Activated CD4-positive, alpha-beta T cell treated with anti-CD3 and anti-CD28 coated beads for 36 hours (primary cell): ENCODE measurements around the gene RNLS. TPM values are rescaled to one million over a fixed set of nuclear protein-coding genes. Genes with fewer than 3 reads are reported as not detected.

ENCODE experiments used
- ATAC-seq: fragments of 200-7000 bp; cut with Tn5 transposase; one replicate; pipeline ENCODE4 v1.10.0; 2021; ENCODE audit warnings: mild to moderate bottlenecking, moderate library complexity
- CTCF ChIA-PET: fragments of 350-600 bp; sonication (Branson Sonifier 250); formaldehyde crosslinking; loops from one replicate; lab custom pipeline; 2021; ENCODE audit warnings: antibody characterized with exemption; lab: Charles Lee
- POLR2A ChIA-PET: fragments of 350-600 bp; sonication (Branson Sonifier 250); formaldehyde crosslinking; loops from one replicate; lab custom pipeline; 2021; ENCODE audit warnings: antibody characterized with exemption, inconsistent platforms; lab: Charles Lee
- DNase-seq: peaks from one replicate; pipeline ENCODE4 v3.0.0-alpha.2; 2020
- H3K27ac Mint-ChIP-seq: one replicate; pipeline ENCODE4 v1.8.0; 2021; ENCODE audit warnings: mixed read lengths
- H3K27me3 Mint-ChIP-seq: one replicate; pipeline ENCODE4 v1.8.0; 2021; ENCODE audit warnings: mixed read lengths
- H3K36me3 Mint-ChIP-seq: one replicate; pipeline ENCODE4 v1.8.0; 2021; ENCODE audit warnings: low read depth, mixed read lengths
- H3K4me1 Mint-ChIP-seq: one replicate; pipeline ENCODE4 v1.8.0; 2021; ENCODE audit warnings: mixed read lengths
- H3K4me3 Mint-ChIP-seq: one replicate; pipeline ENCODE4 v1.8.0; 2021; ENCODE audit warnings: mild to moderate bottlenecking, moderate library complexity, mixed read lengths
- H3K9me3 Mint-ChIP-seq: one replicate; pipeline ENCODE4 v1.8.0; 2021; ENCODE audit warnings: low read depth, mixed read lengths
- intact Hi-C, 2 experiments: fragments of 100-400 bp; cut with DNase I in 1 of 2; cut with micrococcal nuclease in 1 of 2; formaldehyde crosslinking; loops; one replicate each; pipeline versions ENCODE4 v1.14.2 to v1.15.1; 2022 to 2024; cut with DNase I, micrococcal nuclease
- total RNA-seq, 2 experiments: library from RNA; stranded (reverse); gene quantifications; one replicate each; pipeline ENCODE4 v1.2.3, GENCODE V29; 2021

The RNLS gene
- total RNA-seq, 2 experiments from 2014 or later, result 4.3 to 4.4 TPM

GRCh38 chr10:88455831-88456230, 127.3 kb downstream of the RNLS start:
- ChIA-PET CTCF (no interaction called here), POLR2A (no interaction called here)
- intact Hi-C loops, result no loop called here
- Mint-ChIP-seq H3K36me3 (no peaks in the 10 kb centered on the region), H3K4me3 (no peak overlapping the region), H3K4me1 (no peaks in the 10 kb centered on the region), H3K9me3 (no peaks in the 10 kb centered on the region), H3K27me3 (no peaks in the 10 kb centered on the region), H3K27ac (no peak overlapping the region)
- DNase-seq (no peak), ATAC-seq (no peak)

GRCh38 chr10:88450201-88450600, 132.9 kb downstream of the RNLS start:
- ATAC-seq, result no peak
- CTCF ChIA-PET, result no interaction called here
- no peaks in the 10 kb centered on the region for H3K9me3 Mint-ChIP-seq
- intact Hi-C loops, result no loop called here
- no peaks in the 10 kb centered on the region for H3K4me1 Mint-ChIP-seq
- H3K27ac Mint-ChIP-seq, result no peak overlapping the region
- H3K36me3 Mint-ChIP-seq, result no peaks in the 10 kb centered on the region
- POLR2A ChIA-PET, result no interaction called here
- no peak for DNase-seq
- H3K27me3 Mint-ChIP-seq, result no peaks in the 10 kb centered on the region
- no peak overlapping the region for H3K4me3 Mint-ChIP-seq

DNA sequence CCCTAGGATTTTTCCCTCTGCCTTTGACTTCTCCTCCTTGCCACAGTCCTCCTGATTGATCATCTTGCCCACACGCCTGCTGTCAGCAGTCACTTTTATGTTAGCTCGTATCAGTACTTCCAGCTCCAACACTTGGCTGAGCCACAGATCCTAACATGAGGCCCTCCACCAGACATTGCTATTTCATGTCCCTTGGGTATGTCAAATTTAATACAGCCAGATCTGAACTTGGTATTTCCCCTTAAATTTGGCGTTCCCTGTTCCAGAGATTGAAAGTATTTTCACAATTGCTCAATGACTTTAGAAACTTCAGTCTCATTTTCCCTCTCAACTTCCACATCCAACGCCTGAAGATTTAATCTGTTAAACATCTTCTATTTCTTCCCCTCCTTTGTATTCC, 140.4 kb downstream of the RNLS start:
- H3K4me3 Mint-ChIP-seq, result no peak overlapping the region
- H3K9me3 Mint-ChIP-seq, result peaks cover 3% of the 10 kb centered on the region
- no peak for ATAC-seq
- intact Hi-C loops, result no loop called here
- H3K36me3 Mint-ChIP-seq, result no peaks in the 10 kb centered on the region
- no peak overlapping the region for H3K27ac Mint-ChIP-seq
- no peaks in the 10 kb centered on the region for H3K27me3 Mint-ChIP-seq
- H3K4me1 Mint-ChIP-seq, result no peaks in the 10 kb centered on the region
- POLR2A ChIA-PET, result no interaction called here
- no peak for DNase-seq
- CTCF ChIA-PET, result no interaction called here

DNA sequence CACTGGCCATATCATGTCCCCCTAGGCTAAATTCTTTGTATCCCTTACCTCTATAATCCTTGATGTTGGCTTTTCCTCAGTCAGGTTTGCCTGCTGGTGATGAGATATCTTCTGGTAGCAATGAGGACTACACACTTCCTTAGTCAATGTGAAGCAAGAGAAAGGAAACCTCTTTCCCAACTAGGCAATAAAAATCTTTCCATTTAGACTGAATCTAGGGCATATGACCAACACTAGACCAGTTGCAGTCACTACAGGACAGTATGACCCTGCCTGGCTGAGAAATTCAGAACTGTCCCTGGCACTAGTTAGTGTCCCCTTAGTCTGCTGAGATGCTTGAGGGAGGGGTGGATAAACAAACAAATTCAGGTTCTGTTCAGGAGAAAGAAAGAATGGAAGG, 142.6 kb downstream of the RNLS start:
- no peak for ATAC-seq
- no peaks in the 10 kb centered on the region for H3K36me3 Mint-ChIP-seq
- no peak overlapping the region for H3K4me3 Mint-ChIP-seq
- no peaks in the 10 kb centered on the region for H3K27me3 Mint-ChIP-seq
- ChIA-PET CTCF (no interaction called here), POLR2A (no interaction called here)
- DNase-seq, result no peak
- H3K4me1 Mint-ChIP-seq, result no peaks in the 10 kb centered on the region
- intact Hi-C loops, result no loop called here
- H3K9me3 Mint-ChIP-seq, result peaks cover 3% of the 10 kb centered on the region
- H3K27ac Mint-ChIP-seq, result no peak overlapping the region

DNA sequence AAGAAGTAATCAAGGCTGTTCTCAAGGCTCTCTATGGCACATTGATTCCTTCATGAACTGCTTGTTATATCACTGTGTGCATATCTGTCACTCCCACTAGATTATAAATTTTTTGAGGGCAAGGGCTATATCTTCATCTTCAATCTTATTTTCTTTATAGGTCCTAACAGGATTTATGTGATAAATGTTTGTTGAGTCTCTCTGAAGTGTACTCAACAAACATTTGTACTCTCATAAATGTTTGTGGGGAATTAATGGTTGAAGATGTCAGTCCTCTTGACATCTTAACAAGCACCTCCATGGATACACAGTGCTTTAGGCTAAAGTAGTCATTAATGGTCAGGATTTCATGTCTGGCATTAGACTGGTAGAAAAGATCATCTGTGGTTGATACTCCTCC, 143.2 kb downstream of the RNLS start:
- intact Hi-C loops, result no loop called here
- Mint-ChIP-seq H3K27ac (no peak overlapping the region), H3K4me1 (no peaks in the 10 kb centered on the region), H3K9me3 (peaks cover 3% of the 10 kb centered on the region), H3K36me3 (no peaks in the 10 kb centered on the region), H3K4me3 (no peak overlapping the region), H3K27me3 (no peaks in the 10 kb centered on the region)
- POLR2A ChIA-PET, result no interaction called here
- no peak for DNase-seq
- CTCF ChIA-PET, result no interaction called here
- ATAC-seq, result no peak

DNA sequence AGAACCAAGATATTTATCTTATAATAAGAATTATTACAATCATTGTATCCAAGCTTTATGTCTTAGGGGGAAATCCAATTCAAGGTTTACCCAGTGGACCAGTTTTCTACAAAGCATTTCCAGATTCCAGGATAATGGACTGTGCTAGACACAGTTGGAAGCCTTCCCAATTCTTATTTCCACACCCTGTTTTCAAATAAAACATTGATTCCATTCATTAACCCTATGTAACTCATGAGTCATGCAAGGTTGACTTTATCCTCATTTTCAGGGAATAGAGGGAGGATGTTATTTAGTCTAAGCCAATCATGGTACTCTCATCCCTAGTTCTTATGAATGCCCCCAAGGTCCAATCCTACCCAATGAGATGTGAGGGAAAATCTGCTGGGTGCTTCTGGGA, 145.7 kb downstream of the RNLS start:
- Mint-ChIP-seq H3K27ac (no peak overlapping the region), H3K36me3 (no peaks in the 10 kb centered on the region), H3K4me3 (no peak overlapping the region), H3K9me3 (no peaks in the 10 kb centered on the region), H3K4me1 (peaks cover 3% of the 10 kb centered on the region), H3K27me3 (no peaks in the 10 kb centered on the region)
- no peak for ATAC-seq
- ChIA-PET CTCF (interaction anchor here (1.1 kb wide), 1 partner anchor 29 kb away, joined by 3 read pairs; no protein-coding TSS in a partner anchor), POLR2A (no interaction called here)
- DNase-seq, result no peak
- intact Hi-C loops, result no loop called here

GRCh38 chr10:88433565-88434186, 149.4 kb downstream of the RNLS start:
- no peaks in the 10 kb centered on the region for H3K9me3 Mint-ChIP-seq
- H3K27ac Mint-ChIP-seq, result no peak overlapping the region
- no peaks in the 10 kb centered on the region for H3K36me3 Mint-ChIP-seq
- POLR2A ChIA-PET, result no interaction called here
- no peaks in the 10 kb centered on the region for H3K27me3 Mint-ChIP-seq
- intact Hi-C loops, result no loop called here
- ATAC-seq (no peak), DNase-seq (no peak)
- no peak overlapping the region for H3K4me3 Mint-ChIP-seq
- CTCF ChIA-PET, result no interaction called here
- H3K4me1 Mint-ChIP-seq, result peaks cover 3% of the 10 kb centered on the region

GRCh38 chr10:88431103-88431502, 152.0 kb downstream of the RNLS start:
- ChIA-PET CTCF (no interaction called here), POLR2A (no interaction called here)
- intact Hi-C loops, result no loop called here
- Mint-ChIP-seq H3K27ac (no peak overlapping the region), H3K36me3 (no peaks in the 10 kb centered on the region), H3K4me1 (peaks cover 6% of the 10 kb centered on the region), H3K4me3 (no peak overlapping the region), H3K27me3 (no peaks in the 10 kb centered on the region), H3K9me3 (no peaks in the 10 kb centered on the region)
- DNase-seq (no peak), ATAC-seq (no peak)

GRCh38 chr10:88428976-88429375, 154.1 kb downstream of the RNLS start:
- CTCF ChIA-PET, result interaction anchor here (1.3 kb wide), 1 partner anchor 39 kb away, joined by 5 read pairs; no protein-coding TSS in a partner anchor
- Mint-ChIP-seq H3K27ac (no peak overlapping the region), H3K36me3 (no peaks in the 10 kb centered on the region)

DNA sequence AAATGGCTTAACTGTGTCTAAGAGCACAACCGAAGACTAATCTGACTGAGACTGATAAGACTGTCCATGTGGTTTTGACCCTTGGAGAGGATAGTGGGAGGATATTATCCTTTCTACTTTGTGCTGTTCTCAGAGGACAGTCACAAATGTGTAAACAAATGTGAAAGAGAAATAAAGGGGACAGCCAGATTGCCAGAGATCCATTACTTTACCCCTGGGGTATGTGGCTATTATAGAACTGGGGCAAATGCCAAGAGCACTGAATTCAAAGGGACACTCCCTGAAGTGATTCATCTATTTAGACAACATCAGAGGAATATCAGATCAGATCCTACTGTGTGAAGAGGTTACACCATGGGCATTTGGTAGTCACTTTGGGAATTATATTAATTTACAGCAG, 154.7 kb downstream of the RNLS start:
- no peak overlapping the region for H3K4me3 Mint-ChIP-seq
- ATAC-seq (no peak), DNase-seq (no peak)
- H3K36me3 Mint-ChIP-seq, result no peaks in the 10 kb centered on the region
- no peaks in the 10 kb centered on the region for H3K9me3 Mint-ChIP-seq
- H3K27me3 Mint-ChIP-seq, result no peaks in the 10 kb centered on the region
- peaks cover 3% of the 10 kb centered on the region for H3K4me1 Mint-ChIP-seq
- intact Hi-C loops, result no loop called here
- CTCF ChIA-PET, result no interaction called here
- no peak overlapping the region for H3K27ac Mint-ChIP-seq
- POLR2A ChIA-PET, result no interaction called here

More at GRCh38 chr10:88428976-88429375, 154.1 kb downstream of the RNLS start:
- POLR2A ChIA-PET, result no interaction called here
- intact Hi-C loops, result no loop called here
- DNase-seq, result no peak
- no peak for ATAC-seq
- Mint-ChIP-seq H3K27me3 (no peaks in the 10 kb centered on the region), H3K4me1 (peaks cover 5% of the 10 kb centered on the region), H3K4me3 (no peak overlapping the region), H3K9me3 (no peaks in the 10 kb centered on the region)

- POLR2A ChIA-PET, result no interaction called here
- Mint-ChIP-seq H3K4me1 (peaks cover 3% of the 10 kb centered on the region), H3K4me3 (no peak overlapping the region), H3K27ac (no peak overlapping the region), H3K36me3 (no peaks in the 10 kb centered on the region), H3K27me3 (no peaks in the 10 kb centered on the region), H3K9me3 (no peaks in the 10 kb centered on the region)
- CTCF ChIA-PET, result no interaction called here
- intact Hi-C loops, result no loop called here
- ATAC-seq, result no peak
- DNase-seq, result no peak
Observed at GRCh38 chr10:88427024-88427423, 156.1 kb downstream of the RNLS start.

DNA sequence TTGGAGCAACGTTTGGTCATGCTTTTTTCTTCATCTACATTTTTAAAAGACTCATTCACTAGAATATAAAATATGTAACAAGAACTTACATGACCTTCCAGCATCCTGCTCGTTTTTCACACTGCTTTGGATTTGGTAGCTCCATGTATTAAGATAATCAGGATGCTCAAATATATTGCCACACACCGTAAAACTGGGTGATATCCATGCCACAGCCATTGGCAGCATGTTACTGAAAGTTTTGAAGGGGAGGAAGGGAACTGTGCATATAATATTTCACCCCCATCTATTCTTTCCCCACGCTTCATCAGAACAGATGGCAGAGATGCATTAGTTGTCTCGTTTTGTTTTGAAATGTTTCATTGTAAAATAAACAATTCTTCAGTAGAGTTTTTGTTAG, 158.2 kb downstream of the RNLS start:
- DNase-seq (no peak), ATAC-seq (no peak)
- POLR2A ChIA-PET, result no interaction called here
- Mint-ChIP-seq H3K27me3 (no peaks in the 10 kb centered on the region), H3K36me3 (no peaks in the 10 kb centered on the region), H3K4me3 (no peak overlapping the region), H3K4me1 (peaks cover 3% of the 10 kb centered on the region), H3K9me3 (no peaks in the 10 kb centered on the region), H3K27ac (no peak overlapping the region)
- intact Hi-C loops, result no loop called here
- CTCF ChIA-PET, result interaction anchor here (0.7 kb wide), 1 partner anchor 510 kb away, joined by 4 read pairs; no protein-coding TSS in a partner anchor
